ENCODE data around the gene KSR1. TPM values are rescaled to one million over a fixed set of nuclear protein-coding genes. Genes with fewer than 3 reads are reported as not detected.
"Not testable (repeated sequence)": the region's sequence is repeated elsewhere in the genome, so short reads cannot be mapped to it uniquely, and the experiment has no call there.

Gene KSR1
- total RNA-seq, 4 donors from 2014 or later, result 26.6 to 64.4 (median 42.2) TPM

DNA sequence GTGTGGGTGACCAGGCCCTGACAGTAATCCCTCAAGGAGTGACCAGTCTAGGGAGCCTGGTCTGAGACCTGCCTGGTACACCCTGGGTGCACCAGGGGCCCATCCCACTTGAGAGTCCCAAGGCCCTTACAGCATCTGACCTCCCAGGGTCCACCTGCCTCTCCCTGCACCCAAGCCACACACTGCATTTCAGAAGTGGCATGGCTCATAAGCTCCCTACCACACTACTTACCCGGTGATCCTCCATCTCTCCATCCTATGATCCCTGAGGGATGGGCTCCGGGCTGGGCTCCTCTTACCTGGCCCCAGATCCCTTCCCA is 215.3 kb downstream of the KSR1 start:
- no peak overlapping the region for H3K27ac ChIP-seq
- H3K27me3 ChIP-seq, result no peaks in the 10 kb centered on the region
- no peaks in the 10 kb centered on the region for H3K4me1 ChIP-seq
- no peak overlapping the region for H3K4me3 ChIP-seq
- no peaks in the 10 kb centered on the region for H3K36me3 ChIP-seq
- peak in 1 of 3 donors; percentile 19 for DNase-seq
- no peak for TF ChIP-seq POLR2A (IDR thresholded peaks at IDR 0.05)
- TF ChIP-seq, protein P1, sequence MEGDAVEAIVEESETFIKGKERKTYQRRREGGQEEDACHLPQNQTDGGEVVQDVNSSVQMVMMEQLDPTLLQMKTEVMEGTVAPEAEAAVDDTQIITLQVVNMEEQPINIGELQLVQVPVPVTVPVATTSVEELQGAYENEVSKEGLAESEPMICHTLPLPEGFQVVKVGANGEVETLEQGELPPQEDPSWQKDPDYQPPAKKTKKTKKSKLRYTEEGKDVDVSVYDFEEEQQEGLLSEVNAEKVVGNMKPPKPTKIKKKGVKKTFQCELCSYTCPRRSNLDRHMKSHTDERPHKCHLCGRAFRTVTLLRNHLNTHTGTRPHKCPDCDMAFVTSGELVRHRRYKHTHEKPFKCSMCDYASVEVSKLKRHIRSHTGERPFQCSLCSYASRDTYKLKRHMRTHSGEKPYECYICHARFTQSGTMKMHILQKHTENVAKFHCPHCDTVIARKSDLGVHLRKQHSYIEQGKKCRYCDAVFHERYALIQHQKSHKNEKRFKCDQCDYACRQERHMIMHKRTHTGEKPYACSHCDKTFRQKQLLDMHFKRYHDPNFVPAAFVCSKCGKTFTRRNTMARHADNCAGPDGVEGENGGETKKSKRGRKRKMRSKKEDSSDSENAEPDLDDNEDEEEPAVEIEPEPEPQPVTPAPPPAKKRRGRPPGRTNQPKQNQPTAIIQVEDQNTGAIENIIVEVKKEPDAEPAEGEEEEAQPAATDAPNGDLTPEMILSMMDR (IDR thresholded peaks at IDR 0.05), result no peak
- no peaks in the 10 kb centered on the region for H3K9me3 ChIP-seq

DNA sequence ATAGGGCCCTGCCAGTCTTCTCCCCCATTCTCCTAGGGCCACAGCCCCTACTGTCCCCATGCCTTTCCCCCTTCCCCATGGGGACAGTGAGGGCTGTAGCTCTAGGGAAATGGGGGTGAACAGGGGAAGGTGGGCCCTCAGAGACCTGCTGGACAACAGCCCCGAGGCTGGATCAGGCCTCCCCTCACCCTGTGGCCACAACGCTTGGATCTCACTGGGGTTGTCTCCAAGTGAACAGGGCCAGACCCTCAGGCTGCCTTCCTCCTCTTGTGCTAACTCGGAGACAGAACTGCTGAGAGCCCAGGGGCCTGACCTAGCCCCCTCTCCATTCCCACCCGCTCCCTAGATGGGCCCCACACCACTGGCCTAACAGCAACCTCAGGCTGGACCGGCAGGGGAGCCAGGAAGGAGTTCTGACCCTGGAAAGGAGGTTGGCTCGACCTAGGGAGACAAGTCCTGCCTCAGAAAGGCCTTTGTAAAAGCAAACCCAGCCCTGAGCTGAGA is 215.8 kb downstream of the KSR1 start:
- H3K4me3 ChIP-seq, H3K27me3 ChIP-seq, H3K4me1 ChIP-seq, H3K36me3 ChIP-seq, H3K27ac ChIP-seq, H3K9me3 ChIP-seq: not testable (repeated sequence)
- peak in 1 of 3 donors; percentile 25 for DNase-seq

DNA sequence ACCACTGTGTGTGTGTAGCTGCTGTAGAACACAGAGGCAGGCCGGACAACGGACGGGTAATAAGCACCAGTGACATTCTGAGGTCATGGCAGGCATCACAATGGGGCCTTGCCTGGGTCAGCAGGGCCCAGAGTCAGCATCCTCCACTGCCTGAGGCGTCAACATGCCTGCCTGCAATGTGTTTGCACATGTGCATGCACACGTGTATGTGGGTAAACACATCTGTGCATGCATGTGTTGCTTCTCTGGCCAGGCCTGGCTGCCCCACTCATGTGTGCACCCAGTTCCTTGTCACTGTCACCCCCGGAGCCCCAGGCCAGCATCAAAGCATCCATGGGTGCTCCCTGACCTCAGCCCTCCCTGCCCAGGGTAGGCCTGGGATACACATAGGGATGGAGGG is 218.1 kb downstream of the KSR1 start:
- DNase-seq, result peak in 1 of 3 donors; percentile 30
- TF ChIP-seq, protein P1 (IDR thresholded peaks at IDR 0.05), result no peak
- no peak for TF ChIP-seq POLR2A (IDR thresholded peaks at IDR 0.05)
- no peak overlapping the region for H3K27ac ChIP-seq
- no peaks in the 10 kb centered on the region for H3K27me3 ChIP-seq
- no peaks in the 10 kb centered on the region for H3K9me3 ChIP-seq
- no peak overlapping the region for H3K4me3 ChIP-seq
- no peaks in the 10 kb centered on the region for H3K4me1 ChIP-seq
- no peaks in the 10 kb centered on the region for H3K36me3 ChIP-seq

Small RNA genes within 50 kb of the gene (small RNA-seq; reads per million reads assigned to genes)
- gene AC015688.5, result 0 reads per million in 2 donors

Other genes with a start within 250 kb of the KSR1 start
- gene WSB1, start 162.3 kb upstream of the KSR1 start, total RNA-seq, result 100 to 1,000 TPM in 2 of 4 donors, 10 to 100 TPM in 2; 61.5 to 208 (median 112) TPM
- 100 to 1,000 TPM; 121 to 214 (median 144) TPM for gene LGALS9, start 174.7 kb downstream of the KSR1 start, total RNA-seq

All from Peyer's patch (tissue), 4 donors.